Neural progenitor cell (in vitro differentiated cells): ENCODE results near the gene PROK1.

Experiments used
- CTCF ChIP-seq: fragments of 200-600 bp; sonication (generic); IDR thresholded peaks from 2 replicates; pipeline ENCODE4 v1.5.1; 2017; ENCODE audit warnings: antibody characterized with exemption, mild to moderate bottlenecking
- EZH2 ChIP-seq: fragments of 200-600 bp; sonication (generic); IDR thresholded peaks from 2 replicates; pipeline ENCODE4 v1.6.1; 2017; ENCODE audit warnings: antibody characterized with exemption, mild to moderate bottlenecking, moderate library complexity

- no peak for TF ChIP-seq CTCF
- TF ChIP-seq EZH2: no peak
These were observed 15.8 kb downstream of the PROK1 start for GRCh38 chr1:110466646-110467280.
